Measurements from ENCODE around the gene APBB1.
A peak's percentile ranks its signal among the peaks of the same experiment; 100 is the strongest.

The APBB1 gene

DNA sequence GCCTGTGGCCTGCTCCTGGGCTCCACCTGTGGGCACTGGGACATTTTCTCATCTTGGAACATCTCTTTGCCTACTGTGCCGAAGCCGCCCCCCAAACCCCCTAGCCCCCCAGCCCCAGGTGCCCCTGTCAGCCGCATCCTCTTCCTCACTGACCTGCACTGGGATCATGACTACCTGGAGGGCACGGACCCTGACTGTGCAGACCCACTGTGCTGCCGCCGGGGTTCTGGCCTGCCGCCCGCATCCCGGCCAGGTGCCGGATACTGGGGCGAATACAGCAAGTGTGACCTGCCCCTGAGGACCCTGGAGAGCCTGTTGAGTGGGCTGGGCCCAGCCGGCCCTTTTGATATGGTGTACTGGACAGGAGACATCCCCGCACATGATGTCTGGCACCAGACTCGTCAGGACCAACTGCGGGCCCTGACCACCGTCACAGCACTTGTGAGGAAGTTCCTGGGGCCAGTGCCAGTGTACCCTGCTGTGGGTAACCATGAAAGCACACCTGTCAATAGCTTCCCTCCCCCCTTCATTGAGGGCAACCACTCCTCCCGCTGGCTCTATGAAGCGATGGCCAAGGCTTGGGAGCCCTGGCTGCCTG lies 27.3 kb downstream of the APBB1 start:
- TF ChIP-seq TAF1 (IDR thresholded peaks at IDR 0.05; ENCODE audit: low read depth) (no peak), EP300 (IDR thresholded peaks at IDR 0.05; ENCODE audit: borderline replicate concordance) (no peak), NFIC (IDR thresholded peaks at IDR 0.05) (no peak)
- TF ChIP-seq, protein P1, sequence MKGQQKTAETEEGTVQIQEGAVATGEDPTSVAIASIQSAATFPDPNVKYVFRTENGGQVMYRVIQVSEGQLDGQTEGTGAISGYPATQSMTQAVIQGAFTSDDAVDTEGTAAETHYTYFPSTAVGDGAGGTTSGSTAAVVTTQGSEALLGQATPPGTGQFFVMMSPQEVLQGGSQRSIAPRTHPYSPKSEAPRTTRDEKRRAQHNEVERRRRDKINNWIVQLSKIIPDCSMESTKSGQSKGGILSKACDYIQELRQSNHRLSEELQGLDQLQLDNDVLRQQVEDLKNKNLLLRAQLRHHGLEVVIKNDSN (IDR thresholded peaks at IDR 0.05) = no peak

DNA sequence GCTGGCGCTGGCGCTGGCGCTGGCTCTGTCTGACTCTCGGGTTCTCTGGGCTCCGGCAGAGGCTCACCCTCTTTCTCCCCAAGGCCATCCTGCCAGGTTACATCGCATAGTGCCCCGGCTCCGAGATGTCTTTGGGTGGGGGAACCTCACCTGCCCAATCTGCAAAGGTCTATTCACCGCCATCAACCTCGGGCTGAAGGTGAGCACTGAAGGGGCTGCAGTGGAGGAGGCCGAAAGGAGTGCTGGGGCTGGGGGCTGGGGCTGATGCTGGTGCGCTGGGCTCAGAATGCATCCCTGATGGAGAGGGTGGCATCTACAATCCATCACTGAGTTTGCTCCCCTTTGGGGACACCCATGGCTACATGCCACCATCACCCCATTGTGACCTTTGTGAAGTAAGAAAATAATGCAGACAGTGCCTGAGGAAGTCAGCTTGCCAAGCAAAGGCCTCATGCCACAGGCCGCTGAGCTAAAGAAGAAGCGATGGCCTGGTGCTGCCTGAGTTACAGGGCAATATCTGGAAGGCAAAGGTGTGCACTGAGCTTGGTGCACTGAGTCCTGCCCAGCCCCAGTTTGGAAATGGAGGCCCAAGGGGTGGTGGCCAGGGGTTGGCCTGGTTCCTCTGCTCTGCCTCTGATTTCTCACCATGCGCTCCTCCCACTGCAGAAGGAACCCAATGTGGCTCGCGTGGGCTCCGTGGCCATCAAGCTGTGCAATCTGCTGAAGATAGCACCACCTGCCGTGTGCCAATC lies 28.0 kb downstream of the APBB1 start:
- TF ChIP-seq, protein P2, sequence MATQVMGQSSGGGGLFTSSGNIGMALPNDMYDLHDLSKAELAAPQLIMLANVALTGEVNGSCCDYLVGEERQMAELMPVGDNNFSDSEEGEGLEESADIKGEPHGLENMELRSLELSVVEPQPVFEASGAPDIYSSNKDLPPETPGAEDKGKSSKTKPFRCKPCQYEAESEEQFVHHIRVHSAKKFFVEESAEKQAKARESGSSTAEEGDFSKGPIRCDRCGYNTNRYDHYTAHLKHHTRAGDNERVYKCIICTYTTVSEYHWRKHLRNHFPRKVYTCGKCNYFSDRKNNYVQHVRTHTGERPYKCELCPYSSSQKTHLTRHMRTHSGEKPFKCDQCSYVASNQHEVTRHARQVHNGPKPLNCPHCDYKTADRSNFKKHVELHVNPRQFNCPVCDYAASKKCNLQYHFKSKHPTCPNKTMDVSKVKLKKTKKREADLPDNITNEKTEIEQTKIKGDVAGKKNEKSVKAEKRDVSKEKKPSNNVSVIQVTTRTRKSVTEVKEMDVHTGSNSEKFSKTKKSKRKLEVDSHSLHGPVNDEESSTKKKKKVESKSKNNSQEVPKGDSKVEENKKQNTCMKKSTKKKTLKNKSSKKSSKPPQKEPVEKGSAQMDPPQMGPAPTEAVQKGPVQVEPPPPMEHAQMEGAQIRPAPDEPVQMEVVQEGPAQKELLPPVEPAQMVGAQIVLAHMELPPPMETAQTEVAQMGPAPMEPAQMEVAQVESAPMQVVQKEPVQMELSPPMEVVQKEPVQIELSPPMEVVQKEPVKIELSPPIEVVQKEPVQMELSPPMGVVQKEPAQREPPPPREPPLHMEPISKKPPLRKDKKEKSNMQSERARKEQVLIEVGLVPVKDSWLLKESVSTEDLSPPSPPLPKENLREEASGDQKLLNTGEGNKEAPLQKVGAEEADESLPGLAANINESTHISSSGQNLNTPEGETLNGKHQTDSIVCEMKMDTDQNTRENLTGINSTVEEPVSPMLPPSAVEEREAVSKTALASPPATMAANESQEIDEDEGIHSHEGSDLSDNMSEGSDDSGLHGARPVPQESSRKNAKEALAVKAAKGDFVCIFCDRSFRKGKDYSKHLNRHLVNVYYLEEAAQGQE (IDR thresholded peaks at IDR 0.05; ENCODE audit: low read depth) = no peak
- no peak for TF ChIP-seq YY1 (IDR thresholded peaks at IDR 0.05; ENCODE audit: low read depth)
- TF ChIP-seq, protein P3, sequence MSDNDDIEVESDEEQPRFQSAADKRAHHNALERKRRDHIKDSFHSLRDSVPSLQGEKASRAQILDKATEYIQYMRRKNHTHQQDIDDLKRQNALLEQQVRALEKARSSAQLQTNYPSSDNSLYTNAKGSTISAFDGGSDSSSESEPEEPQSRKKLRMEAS (IDR thresholded peaks at IDR 0.05) = no peak
- TF ChIP-seq CEBPB (IDR thresholded peaks at IDR 0.05) = no peak
- TF ChIP-seq EP300 (IDR thresholded peaks at IDR 0.05; ENCODE audit: borderline replicate concordance) = no peak
- no peak for TF ChIP-seq FOXM1 (IDR thresholded peaks at IDR 0.05; ENCODE audit: borderline replicate concordance, low read depth)
- no peak for TF ChIP-seq TCF12 (IDR thresholded peaks at IDR 0.05; ENCODE audit: low read depth)
- no peak for TF ChIP-seq NFIC (IDR thresholded peaks at IDR 0.05)
- TF ChIP-seq TEAD4 (IDR thresholded peaks at IDR 0.05) = no peak
- TF ChIP-seq EGR1 (IDR thresholded peaks at IDR 0.05) = no peak
- TF ChIP-seq, protein P1 (IDR thresholded peaks at IDR 0.05) = no peak
- no peak for TF ChIP-seq CREB1 (IDR thresholded peaks at IDR 0.05; ENCODE audit: low read depth)
- TF ChIP-seq RAD21 (IDR thresholded peaks at IDR 0.05; ENCODE audit: low read depth) = no peak

DNA sequence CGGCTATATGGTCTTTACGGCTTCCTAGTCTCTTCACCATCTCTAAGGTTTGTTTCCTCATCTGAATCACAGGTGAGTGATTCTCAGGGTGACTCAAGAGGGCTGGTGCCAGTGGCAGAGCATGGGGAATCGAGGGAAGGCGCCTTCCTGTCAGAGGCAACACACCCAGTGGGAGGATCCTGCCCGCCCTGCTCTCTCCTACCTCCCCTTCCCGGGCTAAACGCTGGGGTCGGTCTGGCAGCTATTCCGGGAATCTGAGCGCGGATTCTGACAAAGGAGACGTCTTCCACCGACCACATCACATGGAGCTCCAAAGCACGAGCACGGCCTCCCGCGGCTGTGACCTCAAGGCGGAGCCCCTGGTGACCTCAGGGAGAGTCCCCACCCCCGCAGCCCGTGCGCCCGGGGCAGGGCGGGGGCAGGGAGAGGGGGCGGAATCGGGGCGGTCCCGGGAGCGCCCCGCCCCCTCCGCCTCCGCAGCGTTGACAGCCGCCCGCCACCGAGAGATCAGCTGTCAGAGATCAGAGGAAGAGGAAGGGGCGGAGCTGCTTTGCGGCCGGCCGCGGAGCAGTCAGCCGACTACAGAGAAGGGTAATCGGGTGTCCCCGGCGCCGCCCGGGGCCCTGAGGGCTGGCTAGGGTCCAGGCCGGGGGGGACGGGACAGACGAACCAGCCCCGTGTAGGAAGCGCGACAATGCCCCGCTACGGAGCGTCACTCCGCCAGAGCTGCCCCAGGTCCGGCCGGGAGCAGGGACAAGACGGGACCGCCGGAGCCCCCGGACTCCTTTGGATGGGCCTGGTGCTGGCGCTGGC lies 28.8 kb downstream of the APBB1 start, which contains the start of gene SMPD1:
SMPD1 (plus strand) TSS at position 570 of the 813 bp plus-strand sequence; CDS start at position 695, 125 bp downstream.
- TF ChIP-seq EGR1 (IDR thresholded peaks at IDR 0.05) = peak; percentile 96
- peak; percentile 62; the same call in 1 of the 2 replicates for TF ChIP-seq ZBTB7A (IDR thresholded peaks at IDR 0.05; ENCODE audit: low read depth)
- TF ChIP-seq, protein P1 (IDR thresholded peaks at IDR 0.05) = no peak
- TF ChIP-seq, protein P3 (IDR thresholded peaks at IDR 0.05) = no peak
- 0 out of 2 replicates have a peak, but pooled peaks have one; percentile 11 for TF ChIP-seq YY1 (IDR thresholded peaks at IDR 0.05; ENCODE audit: low read depth)
- peak; percentile 76 for TF ChIP-seq TAF1 (IDR thresholded peaks at IDR 0.05; ENCODE audit: low read depth)
- TF ChIP-seq, protein P2 (IDR thresholded peaks at IDR 0.05; ENCODE audit: low read depth) = no peak
- no peak for TF ChIP-seq CEBPB (IDR thresholded peaks at IDR 0.05)
- TF ChIP-seq RAD21 (IDR thresholded peaks at IDR 0.05; ENCODE audit: low read depth) = no peak
- no peak for TF ChIP-seq TEAD4 (IDR thresholded peaks at IDR 0.05)
- TF ChIP-seq NFIC (IDR thresholded peaks at IDR 0.05) = peak; percentile 56
- TF ChIP-seq CREB1 (IDR thresholded peaks at IDR 0.05; ENCODE audit: low read depth) = no peak
- no peak for TF ChIP-seq FOXM1 (IDR thresholded peaks at IDR 0.05; ENCODE audit: borderline replicate concordance, low read depth)
- no peak for TF ChIP-seq TCF12 (IDR thresholded peaks at IDR 0.05; ENCODE audit: low read depth)
- TF ChIP-seq EP300 (IDR thresholded peaks at IDR 0.05; ENCODE audit: borderline replicate concordance) = no peak

DNA sequence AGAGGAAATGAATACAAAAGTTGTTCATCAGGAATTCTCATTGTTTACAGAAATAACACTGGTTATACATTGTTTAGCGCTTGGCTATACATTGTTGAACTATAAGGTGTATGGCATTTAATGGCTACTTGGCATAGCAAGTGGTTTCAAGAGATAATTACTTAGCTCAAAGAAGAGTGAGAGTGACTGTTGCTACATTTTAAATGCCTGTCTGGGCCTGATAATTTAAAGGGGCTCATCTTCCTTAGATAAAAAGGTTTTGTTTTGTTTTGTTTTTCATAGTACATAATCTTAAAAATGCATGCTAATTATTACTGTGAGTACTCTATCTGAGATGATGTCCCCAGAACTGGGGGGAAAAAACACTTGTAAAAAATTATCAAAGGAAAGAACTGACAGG lies 30.1 kb downstream of the APBB1 start:
- TF ChIP-seq, protein P2 (IDR thresholded peaks at IDR 0.05; ENCODE audit: low read depth) = no peak
- TF ChIP-seq FOXM1 (IDR thresholded peaks at IDR 0.05; ENCODE audit: borderline replicate concordance, low read depth) = no peak
- no peak for TF ChIP-seq CEBPB (IDR thresholded peaks at IDR 0.05)
- TF ChIP-seq RAD21 (IDR thresholded peaks at IDR 0.05; ENCODE audit: low read depth) = no peak
- TF ChIP-seq NFIC (IDR thresholded peaks at IDR 0.05) = no peak
- no peak for TF ChIP-seq TEAD4 (IDR thresholded peaks at IDR 0.05)
- TF ChIP-seq TAF1 (IDR thresholded peaks at IDR 0.05; ENCODE audit: low read depth) = no peak
- no peak for TF ChIP-seq YY1 (IDR thresholded peaks at IDR 0.05; ENCODE audit: low read depth)
- no peak for TF ChIP-seq EGR1 (IDR thresholded peaks at IDR 0.05)
- TF ChIP-seq ZBTB7A (IDR thresholded peaks at IDR 0.05; ENCODE audit: low read depth) = no peak
